Trophoblast cell (in vitro differentiated cells and primary cell): ENCODE data around the gene DIP2B.

ENCODE experiments used
- DNase-seq, 2 donors: peaks; one replicate each; pipeline ENCODE4 v3.0.0-alpha.2; 2016
- H2AFZ ChIP-seq: 2 replicates; pipeline ENCODE4 v1.6.1; 2013; ENCODE audit warnings: low read length, moderate library complexity, mild to moderate bottlenecking; ENCODE audit not compliant: insufficient read depth, poor library complexity
- H2AK5ac ChIP-seq: 2 replicates; pipeline ENCODE4 v1.6.1; 2013; ENCODE audit warnings: mild to moderate bottlenecking, low read length
- H2BK120ac ChIP-seq: 2 replicates; pipeline ENCODE4 v1.6.1; 2013; ENCODE audit warnings: low read length, mild to moderate bottlenecking, moderate library complexity; ENCODE audit not compliant: insufficient read depth, poor library complexity
- H2BK12ac ChIP-seq: 2 replicates; pipeline ENCODE4 v1.6.1; 2013; ENCODE audit warnings: mild to moderate bottlenecking, low read length, moderate library complexity
- H2BK5ac ChIP-seq: 2 replicates; pipeline ENCODE4 v1.6.1; 2013; ENCODE audit warnings: low read length, low read depth, moderate library complexity, mild to moderate bottlenecking; ENCODE audit not compliant: poor library complexity
- H3K14ac ChIP-seq: 2 replicates; pipeline ENCODE4 v1.6.1; 2013; ENCODE audit warnings: mild to moderate bottlenecking, low read length
- H3K18ac ChIP-seq: 2 replicates; pipeline ENCODE4 v1.6.1; 2013; ENCODE audit warnings: mild to moderate bottlenecking, low read length
- H3K23ac ChIP-seq: 2 replicates; pipeline ENCODE4 v1.6.1; 2013; ENCODE audit warnings: low read length
- H3K27ac ChIP-seq: 2 replicates; pipeline ENCODE4 v1.5.1; 2013; ENCODE audit warnings: low read depth, mild to moderate bottlenecking, inconsistent platforms, low read length, moderate library complexity
- H3K27me3 ChIP-seq: 2 replicates; pipeline ENCODE4 v1.6.1; 2013; ENCODE audit warnings: inconsistent platforms, mild to moderate bottlenecking, low read length, moderate library complexity; ENCODE audit not compliant: insufficient read depth
- H3K36me3 ChIP-seq, 2 experiments: 1 replicate in 1 of 2; 2 replicates in 1 of 2; pipeline ENCODE4 v1.6.1; 2013; ENCODE audit warnings: low read length in 2 of 2, mild to moderate bottlenecking in 2 of 2, moderate library complexity in 1 of 2; ENCODE audit not compliant: insufficient read depth in 2 of 2, control insufficient read depth in 1 of 2
- H3K4ac ChIP-seq: 2 replicates; pipeline ENCODE4 v1.6.1; 2013; ENCODE audit warnings: low read depth, mild to moderate bottlenecking, low read length, moderate library complexity
- H3K4me1 ChIP-seq, 2 experiments: 1 replicate in 1 of 2; 2 replicates in 1 of 2; pipeline ENCODE4 v1.6.1; 2013; ENCODE audit warnings: low read length in 2 of 2, mild to moderate bottlenecking in 2 of 2, moderate library complexity in 1 of 2; ENCODE audit not compliant: insufficient read depth in 2 of 2, control insufficient read depth in 1 of 2
- H3K4me2 ChIP-seq: 2 replicates; pipeline ENCODE4 v1.6.1; 2013; ENCODE audit warnings: inconsistent platforms, mild to moderate bottlenecking, low read length, moderate library complexity
- H3K4me3 ChIP-seq: 2 replicates; pipeline ENCODE4 v1.5.1; 2013; ENCODE audit warnings: mild to moderate bottlenecking, low read depth, low read length, inconsistent platforms
- H3K79me1 ChIP-seq: one replicate; pipeline ENCODE4 v1.6.1; 2013; ENCODE audit warnings: low read length
- H3K79me2 ChIP-seq: 2 replicates; pipeline ENCODE4 v1.6.1; 2013; ENCODE audit warnings: low read length, mild to moderate bottlenecking; ENCODE audit not compliant: control insufficient read depth, insufficient read depth, poor library complexity
- H3K9ac ChIP-seq: 2 replicates; pipeline ENCODE4 v1.6.1; 2013; ENCODE audit warnings: mild to moderate bottlenecking, low read length
- H3K9me3 ChIP-seq: 2 replicates; pipeline ENCODE4 v1.6.1; 2013; ENCODE audit warnings: low read depth, mild to moderate bottlenecking, control low read depth, inconsistent platforms, low read length; ENCODE audit not compliant: insufficient read depth
- H4K12ac ChIP-seq: 2 replicates; pipeline ENCODE4 v1.6.1; 2013; ENCODE audit warnings: low read depth, mild to moderate bottlenecking, low read length, moderate library complexity
- H4K8ac ChIP-seq: 2 replicates; pipeline ENCODE4 v1.6.1; 2013; ENCODE audit warnings: low read depth, mild to moderate bottlenecking, low read length, moderate library complexity
- H4K91ac ChIP-seq: one replicate; pipeline ENCODE4 v1.6.1; 2013; ENCODE audit warnings: low read depth, mild to moderate bottlenecking, low read length, moderate library complexity
- WGBS: extraction: QIAGEN DNeasy Blood & Tissue Kit; methylation state at CpG from one replicate; pipeline ENCODE4 v1.1.7; 2013; ENCODE audit warnings: missing lambda C conversion rate; ENCODE audit not compliant: insufficient read length, insufficient coverage; ENCODE audit errors: extremely low coverage; 5-methylcytosine and 5-hydroxymethylcytosine counted together

The DIP2B gene

GRCh38 chr12:50507930-50508329, 3.1 kb downstream of the DIP2B start:
- no peaks in the 10 kb centered on the region for H3K27me3 ChIP-seq
- no peak overlapping the region for H4K8ac ChIP-seq
- no peak overlapping the region for H2AFZ ChIP-seq
- no peak overlapping the region for H2BK120ac ChIP-seq
- H3K14ac ChIP-seq: no peak overlapping the region
- H3K4me3 ChIP-seq: no peak overlapping the region
- H3K4me1 ChIP-seq: peaks cover 3 to 11% of the 10 kb centered on the region in 2 experiments
- H3K4ac ChIP-seq: no peak overlapping the region
- peaks cover 20% of the 10 kb centered on the region for H3K79me2 ChIP-seq
- no peaks in the 10 kb centered on the region for H3K36me3 ChIP-seq
- peak overlapping the region; percentile 57 for H3K4me2 ChIP-seq
- H3K23ac ChIP-seq: no peak overlapping the region
- no peak overlapping the region for H3K9ac ChIP-seq
- H2AK5ac ChIP-seq: no peak overlapping the region
- peak in 1 of 2 donors; percentile 9 for DNase-seq
- no peaks in the 10 kb centered on the region for H3K9me3 ChIP-seq
- no peak overlapping the region for H3K18ac ChIP-seq
- no peak overlapping the region for H3K27ac ChIP-seq
- no peak overlapping the region for H2BK5ac ChIP-seq
- H2BK12ac ChIP-seq: no peak overlapping the region
- no CpG with 5 or more reads among the region's 2 CpGs for WGBS
- H4K91ac ChIP-seq: no peak overlapping the region
- H4K12ac ChIP-seq: no peak overlapping the region
- H3K79me1 ChIP-seq: peaks cover 14% of the 10 kb centered on the region

GRCh38 chr12:50508414-50508813, 3.6 kb downstream of the DIP2B start:
- peak; percentile 11 to 79 for DNase-seq
- H3K79me2 ChIP-seq: peaks cover 22% of the 10 kb centered on the region
- no peak overlapping the region for H3K9ac ChIP-seq
- no peak overlapping the region for H3K14ac ChIP-seq
- no peak overlapping the region for H3K18ac ChIP-seq
- no peak overlapping the region for H2BK5ac ChIP-seq
- H3K4me1 ChIP-seq: peaks cover 3 to 11% of the 10 kb centered on the region in 2 experiments
- no peaks in the 10 kb centered on the region for H3K36me3 ChIP-seq
- no peak overlapping the region for H3K4me3 ChIP-seq
- H3K79me1 ChIP-seq: peaks cover 14% of the 10 kb centered on the region
- no peak overlapping the region for H2AFZ ChIP-seq
- H4K8ac ChIP-seq: no peak overlapping the region
- no peak overlapping the region for H2BK12ac ChIP-seq
- no peak overlapping the region for H2BK120ac ChIP-seq
- peak overlapping the region; percentile 64 for H3K4ac ChIP-seq
- H3K27me3 ChIP-seq: no peaks in the 10 kb centered on the region
- H3K23ac ChIP-seq: no peak overlapping the region
- WGBS: no CpG with 5 or more reads among the region's 6 CpGs
- H4K91ac ChIP-seq: no peak overlapping the region
- H2AK5ac ChIP-seq: no peak overlapping the region
- H3K9me3 ChIP-seq: no peaks in the 10 kb centered on the region
- no peak overlapping the region for H3K4me2 ChIP-seq
- H3K27ac ChIP-seq: no peak overlapping the region
- no peak overlapping the region for H4K12ac ChIP-seq

GRCh38 chr12:50508970-50509663, 4.3 kb downstream of the DIP2B start:
- no peak overlapping the region for H4K91ac ChIP-seq
- 100% methylated on average over 3 of the region's 7 CpGs for WGBS
- DNase-seq: peak; percentile 53 to 84
- H3K27ac ChIP-seq: no peak overlapping the region
- H3K4me3 ChIP-seq: no peak overlapping the region
- H3K18ac ChIP-seq: no peak overlapping the region
- no peak overlapping the region for H2AK5ac ChIP-seq
- H3K27me3 ChIP-seq: no peaks in the 10 kb centered on the region
- no peak overlapping the region for H4K12ac ChIP-seq
- H2BK120ac ChIP-seq: no peak overlapping the region
- no peak overlapping the region for H3K23ac ChIP-seq
- H3K4ac ChIP-seq: peak overlapping the region; percentile 73
- peaks cover 22% of the 10 kb centered on the region for H3K79me2 ChIP-seq
- no peak overlapping the region for H4K8ac ChIP-seq
- no peak overlapping the region for H2AFZ ChIP-seq
- no peaks in the 10 kb centered on the region for H3K9me3 ChIP-seq
- H3K79me1 ChIP-seq: peaks cover 14% of the 10 kb centered on the region
- H3K36me3 ChIP-seq: no peaks in the 10 kb centered on the region
- peaks cover 3 to 11% of the 10 kb centered on the region in 2 experiments for H3K4me1 ChIP-seq
- no peak overlapping the region for H2BK5ac ChIP-seq
- H3K4me2 ChIP-seq: peak overlapping the region; percentile 26
- H3K14ac ChIP-seq: no peak overlapping the region
- H3K9ac ChIP-seq: no peak overlapping the region
- H2BK12ac ChIP-seq: no peak overlapping the region

GRCh38 chr12:50514526-50515276, 9.9 kb downstream of the DIP2B start:
- Histone ChIP-seq H3K27ac (no peak overlapping the region), H4K8ac (no peak overlapping the region), H2AFZ (no peak overlapping the region), H2BK5ac (no peak overlapping the region), H3K9ac (no peak overlapping the region), H3K23ac (no peak overlapping the region), H3K27me3 (no peaks in the 10 kb centered on the region), H2BK12ac (no peak overlapping the region), H4K91ac (no peak overlapping the region), H3K4me3 (no peak overlapping the region), H3K18ac (peak overlapping the region; percentile 29), H4K12ac (no peak overlapping the region), H3K9me3 (no peaks in the 10 kb centered on the region), H3K14ac (no peak overlapping the region), H3K79me1 (no peaks in the 10 kb centered on the region), H2BK120ac (no peak overlapping the region), H3K36me3 (peaks cover 0 to 3% of the 10 kb centered on the region in 2 experiments), H3K4me2 (no peak overlapping the region), H3K79me2 (peaks cover 21% of the 10 kb centered on the region), H3K4me1 (peaks cover 0 to 17% of the 10 kb centered on the region in 2 experiments), H2AK5ac (no peak overlapping the region), H3K4ac (peak overlapping the region; percentile 97)
- WGBS: no CpG with 5 or more reads among the region's 4 CpGs
- DNase-seq: no peak
